ENCODE data around the gene CPSF3.

DNA sequence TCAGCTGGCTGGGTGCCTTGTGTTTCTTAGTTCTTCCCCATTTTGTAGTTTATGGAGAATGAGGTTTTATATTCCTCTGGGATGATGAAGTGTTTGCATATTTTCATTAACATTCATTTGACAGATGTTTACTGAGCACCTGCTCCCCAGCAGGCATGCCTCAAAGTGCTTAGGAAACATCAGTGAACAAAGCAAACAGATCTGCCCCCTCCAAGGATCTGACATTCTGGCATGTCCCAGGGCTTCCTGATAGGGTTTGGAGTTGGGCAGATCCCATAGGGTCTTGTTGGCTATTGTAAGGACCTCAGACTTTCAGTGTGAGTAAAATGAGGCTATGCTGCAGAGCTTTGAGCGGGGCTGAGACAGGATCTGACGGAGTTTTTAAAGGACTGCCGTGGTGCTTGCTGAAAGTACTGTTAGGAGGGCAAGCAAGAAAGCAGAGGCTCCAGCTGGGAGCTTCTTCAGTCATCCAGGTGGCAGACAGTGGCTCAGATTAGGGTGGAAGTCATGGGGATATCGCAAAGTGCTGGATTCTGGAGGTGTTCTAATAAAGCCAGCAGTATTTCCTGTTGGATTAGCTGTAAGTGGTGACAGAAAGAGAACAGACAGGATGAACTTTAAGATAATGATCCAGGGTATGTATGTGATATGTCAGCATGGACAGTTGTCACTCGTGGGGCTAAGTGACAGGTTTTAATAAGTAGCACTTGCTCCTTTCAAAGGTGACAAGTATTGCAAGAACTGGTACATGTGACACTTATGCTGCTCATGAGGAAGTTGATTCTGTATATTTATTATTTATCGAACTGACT is 39.6 kb downstream of the CPSF3 start:
- TF ChIP-seq POLR2A (IDR thresholded peaks at IDR 0.05; ENCODE audit: low read depth, low read length) (no peak), CTCF (conservative IDR thresholded peaks at IDR 0.05; ENCODE audit: low read depth, low read length) (no peak), MAFK (IDR thresholded peaks at IDR 0.05; ENCODE audit: low read depth, low read length) (no peak), SMC3 (IDR thresholded peaks at IDR 0.05; ENCODE audit: low read depth, low read length) (no peak), BHLHE40 (IDR thresholded peaks at IDR 0.05; ENCODE audit: low read depth, low read length) (no peak), NFE2L2 (IDR thresholded peaks at IDR 0.05; ENCODE audit: low read depth, low read length) (no peak), MXI1 (IDR thresholded peaks at IDR 0.05; ENCODE audit: borderline replicate concordance, low read depth, low read length) (no peak), RCOR1 (IDR thresholded peaks at IDR 0.05; ENCODE audit: insufficient replicate concordance, low read length) (no peak), CEBPB (IDR thresholded peaks at IDR 0.05; ENCODE audit: low read depth, low read length) (no peak), RAD21 (IDR thresholded peaks at IDR 0.05; ENCODE audit: low read length) (no peak), CHD1 (IDR thresholded peaks at IDR 0.05; ENCODE audit: low read depth, low read length) (no peak)
- TF ChIP-seq, protein P1, sequence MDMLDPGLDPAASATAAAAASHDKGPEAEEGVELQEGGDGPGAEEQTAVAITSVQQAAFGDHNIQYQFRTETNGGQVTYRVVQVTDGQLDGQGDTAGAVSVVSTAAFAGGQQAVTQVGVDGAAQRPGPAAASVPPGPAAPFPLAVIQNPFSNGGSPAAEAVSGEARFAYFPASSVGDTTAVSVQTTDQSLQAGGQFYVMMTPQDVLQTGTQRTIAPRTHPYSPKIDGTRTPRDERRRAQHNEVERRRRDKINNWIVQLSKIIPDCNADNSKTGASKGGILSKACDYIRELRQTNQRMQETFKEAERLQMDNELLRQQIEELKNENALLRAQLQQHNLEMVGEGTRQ (IDR thresholded peaks at IDR 0.05; ENCODE audit: low read depth, low read length), result no peak
- TF ChIP-seq, protein P2, sequence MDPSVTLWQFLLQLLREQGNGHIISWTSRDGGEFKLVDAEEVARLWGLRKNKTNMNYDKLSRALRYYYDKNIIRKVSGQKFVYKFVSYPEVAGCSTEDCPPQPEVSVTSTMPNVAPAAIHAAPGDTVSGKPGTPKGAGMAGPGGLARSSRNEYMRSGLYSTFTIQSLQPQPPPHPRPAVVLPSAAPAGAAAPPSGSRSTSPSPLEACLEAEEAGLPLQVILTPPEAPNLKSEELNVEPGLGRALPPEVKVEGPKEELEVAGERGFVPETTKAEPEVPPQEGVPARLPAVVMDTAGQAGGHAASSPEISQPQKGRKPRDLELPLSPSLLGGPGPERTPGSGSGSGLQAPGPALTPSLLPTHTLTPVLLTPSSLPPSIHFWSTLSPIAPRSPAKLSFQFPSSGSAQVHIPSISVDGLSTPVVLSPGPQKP (IDR thresholded peaks at IDR 0.05; ENCODE audit: borderline replicate concordance, low read depth, low read length), result no peak

Measured in IMR-90 (cell line).